ENCODE data around the gene MUC4.

DNA sequence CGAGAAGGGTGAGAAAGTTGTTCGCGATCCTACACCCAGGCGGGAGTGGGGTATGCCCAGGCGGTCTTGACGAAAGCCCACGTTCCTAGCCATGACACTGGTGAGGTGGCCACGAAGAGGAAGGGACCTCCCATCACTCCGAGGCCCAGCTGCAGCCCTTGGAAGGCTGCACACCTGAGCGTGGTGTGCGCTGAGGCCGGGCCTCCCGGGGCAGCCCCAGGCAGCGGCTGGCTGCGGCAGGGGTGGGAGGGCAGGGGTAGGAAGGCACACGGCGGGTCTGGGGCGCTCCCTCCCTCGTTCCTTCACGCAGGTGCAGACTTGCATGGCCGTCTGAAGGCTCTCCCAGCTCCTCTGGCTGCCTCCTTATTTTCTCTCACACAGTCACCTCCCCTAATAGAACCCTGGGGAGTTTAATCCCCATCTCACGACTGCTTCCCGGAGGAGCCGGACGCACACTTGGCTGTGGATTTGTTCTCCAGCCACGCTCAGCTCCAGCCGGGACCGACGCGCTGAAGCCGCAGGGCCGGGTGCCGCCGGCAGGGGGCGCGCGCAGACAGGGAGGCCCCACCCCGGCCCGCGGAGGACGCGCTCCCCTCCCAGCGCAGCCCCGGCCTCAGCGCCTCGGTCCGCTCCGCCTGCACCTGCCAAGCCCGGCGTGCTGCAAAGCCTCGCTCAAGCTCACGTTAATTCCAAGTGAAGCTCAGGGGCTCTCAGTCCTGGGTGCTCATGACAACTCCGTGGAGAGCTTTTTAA lies 37.8 kb upstream of the MUC4 start:
- TF ChIP-seq EZH2phosphoT487 (conservative IDR thresholded peaks at IDR 0.05; ENCODE audit: low read length): no peak
- TF ChIP-seq, protein P1, sequence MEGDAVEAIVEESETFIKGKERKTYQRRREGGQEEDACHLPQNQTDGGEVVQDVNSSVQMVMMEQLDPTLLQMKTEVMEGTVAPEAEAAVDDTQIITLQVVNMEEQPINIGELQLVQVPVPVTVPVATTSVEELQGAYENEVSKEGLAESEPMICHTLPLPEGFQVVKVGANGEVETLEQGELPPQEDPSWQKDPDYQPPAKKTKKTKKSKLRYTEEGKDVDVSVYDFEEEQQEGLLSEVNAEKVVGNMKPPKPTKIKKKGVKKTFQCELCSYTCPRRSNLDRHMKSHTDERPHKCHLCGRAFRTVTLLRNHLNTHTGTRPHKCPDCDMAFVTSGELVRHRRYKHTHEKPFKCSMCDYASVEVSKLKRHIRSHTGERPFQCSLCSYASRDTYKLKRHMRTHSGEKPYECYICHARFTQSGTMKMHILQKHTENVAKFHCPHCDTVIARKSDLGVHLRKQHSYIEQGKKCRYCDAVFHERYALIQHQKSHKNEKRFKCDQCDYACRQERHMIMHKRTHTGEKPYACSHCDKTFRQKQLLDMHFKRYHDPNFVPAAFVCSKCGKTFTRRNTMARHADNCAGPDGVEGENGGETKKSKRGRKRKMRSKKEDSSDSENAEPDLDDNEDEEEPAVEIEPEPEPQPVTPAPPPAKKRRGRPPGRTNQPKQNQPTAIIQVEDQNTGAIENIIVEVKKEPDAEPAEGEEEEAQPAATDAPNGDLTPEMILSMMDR (IDR thresholded peaks at IDR 0.05; ENCODE audit: insufficient read depth, low read length, poor library complexity, severe bottlenecking): no peak

All from SU-DHL-6 (cell line).